KMS-11 (cell line): Measurements from ENCODE around the gene ST8SIA2.

Source experiments
- H2AFZ ChIP-seq: fragments of 200-600 bp; sonication (generic); 2 replicates; pipeline ENCODE4 v1.6.1; 2016; ENCODE audit warnings: antibody characterized with exemption, mixed run types, low read depth
- H3K27ac ChIP-seq: fragments of 200-600 bp; sonication (generic); 2 replicates; pipeline ENCODE4 v1.6.1; 2016; ENCODE audit warnings: mild to moderate bottlenecking, mixed run types
- H3K27me3 ChIP-seq: fragments of 200-600 bp; sonication (generic); 2 replicates; pipeline ENCODE4 v1.6.1; 2017; ENCODE audit warnings: mild to moderate bottlenecking, low read depth, mixed run types, moderate library complexity; ENCODE audit not compliant: insufficient read depth
- H3K36me3 ChIP-seq: fragments of 200-600 bp; sonication (generic); 2 replicates; pipeline ENCODE4 v1.6.1; 2017; ENCODE audit warnings: mild to moderate bottlenecking, mixed run types; ENCODE audit not compliant: insufficient read depth
- H3K4me1 ChIP-seq: fragments of 200-600 bp; sonication (generic); 2 replicates; pipeline ENCODE4 v1.6.1; 2016; ENCODE audit warnings: mild to moderate bottlenecking, low read depth, mixed run types; ENCODE audit not compliant: poor library complexity, severe bottlenecking
- H3K4me2 ChIP-seq: fragments of 200-600 bp; sonication (generic); 2 replicates; pipeline ENCODE4 v1.7.0; 2016; ENCODE audit warnings: mild to moderate bottlenecking, mixed run types
- H3K4me3 ChIP-seq: fragments of 200-600 bp; sonication (generic); IDR thresholded peaks from 2 replicates; pipeline ENCODE4 v1.6.1; 2017; ENCODE audit warnings: low read depth, low read length, mixed read lengths; ENCODE audit not compliant: insufficient read depth
- H3K79me2 ChIP-seq: fragments of 200-600 bp; sonication (generic); 2 replicates; pipeline ENCODE4 v1.6.1; 2016; ENCODE audit warnings: low read depth, mixed run types; ENCODE audit not compliant: insufficient read depth
- H3K9ac ChIP-seq: fragments of 200-600 bp; sonication (generic); 2 replicates; pipeline ENCODE4 v1.6.1; 2016; ENCODE audit warnings: mild to moderate bottlenecking, mixed run types
- H4K20me1 ChIP-seq: fragments of 200-600 bp; sonication (generic); 2 replicates; pipeline ENCODE4 v1.6.1; 2016; ENCODE audit warnings: mild to moderate bottlenecking, mixed run types; ENCODE audit not compliant: insufficient read depth
- TF ChIP-seq, protein P1 (sequence below): fragments of 200-600 bp; sonication (generic); conservative IDR thresholded peaks from 2 replicates; pipeline ENCODE4 v1.6.1; 2017; ENCODE audit warnings: low read depth, mild to moderate bottlenecking, antibody characterized with exemption, low read length, moderate library complexity, mixed read lengths

ST8SIA2 gene

DNA sequence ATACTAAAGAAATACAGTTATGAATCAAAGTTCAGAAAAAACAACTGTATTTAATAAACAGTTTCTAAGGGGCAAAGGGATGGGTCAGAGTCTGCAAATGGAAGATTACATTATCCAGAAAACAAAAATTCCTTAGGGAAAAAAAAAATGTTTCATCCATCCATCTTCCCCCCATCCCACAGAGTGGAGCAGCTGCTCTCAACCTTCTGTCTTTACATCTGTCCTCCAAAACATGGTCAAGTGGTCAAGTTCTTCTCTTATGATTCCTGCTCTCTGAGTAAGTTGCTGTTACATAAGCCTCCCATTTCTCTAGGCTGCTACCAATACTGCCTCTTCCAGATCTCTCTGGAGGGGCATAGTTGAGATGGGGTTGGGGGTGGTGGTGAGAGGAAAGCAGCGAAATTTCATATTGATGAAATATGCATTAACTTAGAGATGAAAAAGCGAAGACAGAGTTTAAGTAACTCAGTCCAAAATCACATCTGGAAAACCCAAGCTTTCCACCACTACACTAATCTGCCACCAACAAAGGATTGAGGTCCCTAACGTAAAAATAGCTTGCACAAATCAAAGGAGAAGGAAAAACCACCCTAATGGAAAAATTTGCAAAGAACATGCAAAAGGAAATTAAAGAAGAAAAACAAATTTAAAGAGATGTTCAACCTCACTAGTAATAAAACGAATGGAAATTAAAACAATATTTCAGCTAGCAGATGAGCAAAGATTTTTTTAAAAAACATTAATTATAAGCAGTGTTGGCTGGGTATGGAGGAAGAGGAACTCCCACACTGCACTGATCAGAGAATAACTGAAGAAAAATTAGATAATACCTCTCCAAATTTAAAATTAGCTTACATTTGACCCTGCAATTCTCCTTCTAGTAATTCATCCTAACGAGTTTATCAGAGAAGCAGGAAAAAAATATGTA is 109.5 kb downstream of the ST8SIA2 start:
- no peak overlapping the region for H3K27ac ChIP-seq
- no peak overlapping the region for H3K4me3 ChIP-seq
- H4K20me1 ChIP-seq = no peaks in the 10 kb centered on the region
- no peak overlapping the region for H2AFZ ChIP-seq
- H3K36me3 ChIP-seq = no peaks in the 10 kb centered on the region
- H3K27me3 ChIP-seq = no peaks in the 10 kb centered on the region
- H3K4me2 ChIP-seq = no peak overlapping the region
- TF ChIP-seq, protein P1, sequence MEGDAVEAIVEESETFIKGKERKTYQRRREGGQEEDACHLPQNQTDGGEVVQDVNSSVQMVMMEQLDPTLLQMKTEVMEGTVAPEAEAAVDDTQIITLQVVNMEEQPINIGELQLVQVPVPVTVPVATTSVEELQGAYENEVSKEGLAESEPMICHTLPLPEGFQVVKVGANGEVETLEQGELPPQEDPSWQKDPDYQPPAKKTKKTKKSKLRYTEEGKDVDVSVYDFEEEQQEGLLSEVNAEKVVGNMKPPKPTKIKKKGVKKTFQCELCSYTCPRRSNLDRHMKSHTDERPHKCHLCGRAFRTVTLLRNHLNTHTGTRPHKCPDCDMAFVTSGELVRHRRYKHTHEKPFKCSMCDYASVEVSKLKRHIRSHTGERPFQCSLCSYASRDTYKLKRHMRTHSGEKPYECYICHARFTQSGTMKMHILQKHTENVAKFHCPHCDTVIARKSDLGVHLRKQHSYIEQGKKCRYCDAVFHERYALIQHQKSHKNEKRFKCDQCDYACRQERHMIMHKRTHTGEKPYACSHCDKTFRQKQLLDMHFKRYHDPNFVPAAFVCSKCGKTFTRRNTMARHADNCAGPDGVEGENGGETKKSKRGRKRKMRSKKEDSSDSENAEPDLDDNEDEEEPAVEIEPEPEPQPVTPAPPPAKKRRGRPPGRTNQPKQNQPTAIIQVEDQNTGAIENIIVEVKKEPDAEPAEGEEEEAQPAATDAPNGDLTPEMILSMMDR = no peak
- H3K79me2 ChIP-seq = no peaks in the 10 kb centered on the region
- H3K4me1 ChIP-seq = no peaks in the 10 kb centered on the region
- no peak overlapping the region for H3K9ac ChIP-seq

DNA sequence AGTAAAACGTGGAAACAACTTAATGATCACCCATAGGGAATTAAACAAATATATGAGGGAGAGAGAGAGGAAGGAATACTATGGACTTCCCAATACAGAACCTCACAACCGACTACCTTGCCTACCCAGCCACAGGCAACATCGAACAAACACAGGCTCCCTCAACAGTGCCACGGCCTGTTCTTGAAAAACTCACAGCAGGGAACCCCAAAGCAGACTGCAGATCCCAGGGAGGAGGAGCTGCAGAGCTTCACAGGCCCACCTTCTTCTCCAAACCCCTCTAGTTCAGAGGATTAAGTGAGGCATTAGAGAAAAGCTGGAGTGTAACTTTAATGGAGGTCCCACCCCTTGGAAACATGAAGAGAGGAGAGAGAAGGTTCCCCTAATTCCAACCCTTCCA is 110.2 kb downstream of the ST8SIA2 start:
- Histone ChIP-seq H3K27ac (no peak overlapping the region), H3K4me1 (no peaks in the 10 kb centered on the region), H3K36me3 (no peaks in the 10 kb centered on the region), H2AFZ (no peak overlapping the region), H3K27me3 (no peaks in the 10 kb centered on the region), H3K9ac (no peak overlapping the region), H3K4me3 (no peak overlapping the region), H4K20me1 (no peaks in the 10 kb centered on the region), H3K79me2 (no peaks in the 10 kb centered on the region), H3K4me2 (no peak overlapping the region)
- TF ChIP-seq, protein P1 = no peak

DNA sequence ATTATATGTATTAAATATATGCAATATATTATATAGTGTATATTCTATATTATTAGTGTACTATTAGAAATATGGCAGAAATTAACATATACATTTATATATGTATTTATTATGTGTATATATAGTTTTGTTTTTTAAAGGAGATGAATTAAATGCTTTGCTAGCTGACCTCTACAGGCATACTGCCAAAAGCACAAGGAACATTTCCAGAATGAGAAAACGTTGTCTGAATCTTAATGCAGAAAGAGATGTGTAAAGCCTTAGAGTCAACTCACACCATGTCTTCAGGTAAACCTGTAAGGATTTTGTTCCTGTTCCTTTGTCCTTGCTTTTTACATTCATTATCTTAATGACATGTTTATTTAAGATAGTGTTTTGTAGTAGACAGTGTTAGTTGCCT is 111.9 kb downstream of the ST8SIA2 start:
- TF ChIP-seq, protein P1 = no peak
- Histone ChIP-seq H3K4me2 (no peak overlapping the region), H3K27me3 (no peaks in the 10 kb centered on the region), H4K20me1 (no peaks in the 10 kb centered on the region), H2AFZ (no peak overlapping the region), H3K4me3 (no peak overlapping the region), H3K27ac (no peak overlapping the region), H3K4me1 (no peaks in the 10 kb centered on the region), H3K9ac (no peak overlapping the region), H3K36me3 (no peaks in the 10 kb centered on the region), H3K79me2 (no peaks in the 10 kb centered on the region)

DNA sequence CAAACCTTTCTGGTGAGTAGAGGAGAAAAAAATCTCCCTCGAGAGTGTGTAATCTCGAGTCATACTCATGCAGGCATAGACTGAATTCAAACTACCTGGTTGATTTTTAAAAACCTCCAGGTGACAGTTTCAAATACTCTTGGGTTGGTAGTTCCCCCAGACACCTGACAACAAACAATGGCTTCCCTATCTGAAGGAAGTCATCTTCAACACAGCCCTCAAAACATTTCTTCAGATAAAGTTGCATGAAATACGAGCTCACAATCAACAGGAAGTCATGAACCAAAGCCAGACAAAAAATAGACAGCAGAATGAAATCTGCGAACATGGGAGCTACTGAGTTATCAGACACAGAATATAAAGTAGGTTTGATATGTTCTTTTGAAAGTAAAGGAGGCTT is 112.8 kb downstream of the ST8SIA2 start:
- no peaks in the 10 kb centered on the region for H3K36me3 ChIP-seq
- H3K4me2 ChIP-seq = no peak overlapping the region
- H3K79me2 ChIP-seq = no peaks in the 10 kb centered on the region
- no peak overlapping the region for H3K27ac ChIP-seq
- TF ChIP-seq, protein P1 = no peak
- no peak overlapping the region for H3K9ac ChIP-seq
- H4K20me1 ChIP-seq = no peaks in the 10 kb centered on the region
- H3K4me3 ChIP-seq = no peak overlapping the region
- H3K27me3 ChIP-seq = no peaks in the 10 kb centered on the region
- H2AFZ ChIP-seq = no peak overlapping the region
- no peaks in the 10 kb centered on the region for H3K4me1 ChIP-seq
